Measurements from ENCODE around the gene APOL2. TPM values are rescaled to one million over a fixed set of nuclear protein-coding genes. Genes with fewer than 3 reads are reported as not detected.
A peak's percentile ranks its signal among the peaks of the same experiment; 100 is the strongest.

Gene APOL2
- total RNA-seq, 1 experiment from 2014 or later: 10.0 TPM

DNA sequence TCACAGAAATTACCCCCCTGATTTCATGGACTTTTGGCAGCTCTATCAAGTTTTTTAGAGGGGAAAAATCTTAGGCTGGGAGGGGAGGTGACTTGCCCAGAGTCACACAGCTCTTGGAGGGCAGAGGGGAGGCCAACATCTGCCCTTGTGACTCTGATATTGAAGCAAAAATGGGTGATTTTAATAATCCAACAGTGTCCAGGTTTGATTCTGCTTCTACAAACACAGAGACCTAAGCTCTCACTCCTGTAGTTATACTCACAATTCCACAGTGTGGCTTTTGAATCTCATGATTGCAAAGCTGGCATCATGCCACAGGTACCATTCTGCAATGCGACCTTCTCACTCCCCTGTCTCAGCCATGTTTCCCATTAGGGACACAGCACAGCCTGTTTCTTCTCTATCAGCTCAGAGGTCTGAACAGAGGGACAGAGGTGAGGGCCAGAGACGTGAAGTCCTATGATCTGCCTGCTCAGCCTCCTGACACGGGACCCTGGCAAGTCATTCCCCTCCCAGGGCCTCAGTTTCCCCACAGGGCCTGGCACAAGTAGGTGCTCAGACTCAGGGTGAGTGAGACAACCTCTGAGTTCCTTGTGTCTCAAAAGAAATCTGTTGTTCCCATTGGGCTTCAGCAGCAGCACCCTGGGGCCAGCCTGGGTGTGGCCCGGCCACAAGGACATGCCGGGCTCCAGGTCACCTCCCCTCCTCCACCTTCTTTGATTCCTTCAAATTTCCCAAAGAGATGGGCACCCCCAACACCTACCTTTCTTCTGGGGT lies 766 bp downstream of the APOL2 start:
- no peak for TF ChIP-seq CTCF (IDR thresholded peaks at IDR 0.05; ENCODE audit: insufficient read depth in 1 of 2, low read depth in 1 of 2, low read length in 1 of 2, severe bottlenecking in 1 of 2, unreplicated experiment in 1 of 2)
- Mint-ChIP-seq H3K27ac (ENCODE audit: unreplicated experiment) (peak overlapping the region; percentile 86), H3K4me1 (ENCODE audit: low read depth, unreplicated experiment) (peaks cover 14% of the 10 kb centered on the region), H3K4me3 (ENCODE audit: unreplicated experiment) (peak overlapping the region; percentile 89), H3K9me3 (ENCODE audit: unreplicated experiment) (no peaks in the 10 kb centered on the region), H3K36me3 (ENCODE audit: insufficient read depth, unreplicated experiment) (no peaks in the 10 kb centered on the region), H3K27me3 (ENCODE audit: insufficient read depth, unreplicated experiment) (no peaks in the 10 kb centered on the region)
- no peaks in the 10 kb centered on the region for H3K4me1 ChIP-seq
- POLR2A ChIA-PET: no interaction called here
- intact Hi-C loops (cut with micrococcal nuclease; ENCODE audit: unreplicated experiment): no loop called here
- H3K4me3 ChIP-seq (ENCODE audit: low read depth, low read length): peak overlapping the region; percentile 39
- no peaks in the 10 kb centered on the region for H3K27me3 ChIP-seq (replicated peaks; ENCODE audit: control insufficient read depth, insufficient read depth, low read length)
- BruUV-seq (replicated peaks): no TSS peak
- CTCF ChIA-PET: interaction anchor here (0.6 to 1.8 kb wide), 16 partner anchors 12 to 1507 kb away, joined by 3 to 13 read pairs (median 3); partner anchors contain the start of gene EIF3D
- H3K36me3 ChIP-seq (ENCODE audit: control insufficient read depth, insufficient read depth, low read length): no peaks in the 10 kb centered on the region
- no peak for DNase-seq
- H3K9me3 ChIP-seq: peaks cover 3% of the 10 kb centered on the region; the same call in 1 of the 2 replicates

- no TSS peak for BruUV-seq (replicated peaks)
- TF ChIP-seq CTCF (IDR thresholded peaks at IDR 0.05; ENCODE audit: insufficient read depth in 1 of 2, low read depth in 1 of 2, low read length in 1 of 2, severe bottlenecking in 1 of 2, unreplicated experiment in 1 of 2): no peak
- Mint-ChIP-seq H3K27ac (ENCODE audit: unreplicated experiment) (no peak overlapping the region), H3K27me3 (ENCODE audit: insufficient read depth, unreplicated experiment) (no peaks in the 10 kb centered on the region), H3K9me3 (ENCODE audit: unreplicated experiment) (no peaks in the 10 kb centered on the region), H3K36me3 (ENCODE audit: insufficient read depth, unreplicated experiment) (no peaks in the 10 kb centered on the region), H3K4me1 (ENCODE audit: low read depth, unreplicated experiment) (peaks cover 14% of the 10 kb centered on the region), H3K4me3 (ENCODE audit: unreplicated experiment) (peak overlapping the region; percentile 89)
- H3K27me3 ChIP-seq (replicated peaks; ENCODE audit: control insufficient read depth, insufficient read depth, low read length): no peaks in the 10 kb centered on the region
- no peaks in the 10 kb centered on the region for H3K4me1 ChIP-seq
- ChIA-PET POLR2A (no interaction called here), CTCF (interaction anchor here (0.6 to 0.9 kb wide), 2 partner anchors 233 to 1508 kb away, joined by 3 to 5 read pairs; no protein-coding TSS in a partner anchor)
- no peaks in the 10 kb centered on the region for H3K36me3 ChIP-seq (ENCODE audit: control insufficient read depth, insufficient read depth, low read length)
- H3K4me3 ChIP-seq (ENCODE audit: low read depth, low read length): no peak overlapping the region
- no peak for DNase-seq
- intact Hi-C loops (cut with micrococcal nuclease; ENCODE audit: unreplicated experiment): no loop called here
- H3K9me3 ChIP-seq: peaks cover 3% of the 10 kb centered on the region; the same call in 1 of the 2 replicates
Observed at GRCh38 chr22:36237462-36238372, 1.6 kb downstream of the APOL2 start.
